NCI-H2107 treated with DMSO at 0.1 percent for 48 hours (cell line): ENCODE data around the gene CCDC9B.

Experiments used
- DNase-seq: peaks from one replicate; lab custom pipeline; 2025; ENCODE audit not compliant: unreplicated experiment; lab: John Stamatoyannopoulos, UW

The CCDC9B gene

DNA sequence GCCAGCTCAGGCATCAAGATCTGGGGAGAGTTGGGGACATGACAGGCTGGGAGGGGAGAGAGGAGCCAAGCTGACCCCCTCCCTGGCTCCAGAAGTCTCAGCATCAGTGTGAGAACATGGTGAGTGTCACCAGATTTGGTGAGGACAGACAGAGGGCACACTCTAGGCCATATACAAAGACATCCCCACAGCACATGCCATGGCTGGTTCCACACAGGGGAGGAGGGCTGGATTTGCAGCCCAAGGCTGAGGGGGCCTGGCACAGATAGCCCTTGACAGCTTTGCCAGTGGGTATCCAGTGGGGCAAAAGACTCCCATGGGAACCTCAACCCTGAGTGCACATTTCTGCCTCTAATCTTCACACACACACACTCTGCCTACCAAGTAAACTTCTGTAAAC lies 47.7 kb downstream of the CCDC9B start:
- DNase-seq, result no peak

DNA sequence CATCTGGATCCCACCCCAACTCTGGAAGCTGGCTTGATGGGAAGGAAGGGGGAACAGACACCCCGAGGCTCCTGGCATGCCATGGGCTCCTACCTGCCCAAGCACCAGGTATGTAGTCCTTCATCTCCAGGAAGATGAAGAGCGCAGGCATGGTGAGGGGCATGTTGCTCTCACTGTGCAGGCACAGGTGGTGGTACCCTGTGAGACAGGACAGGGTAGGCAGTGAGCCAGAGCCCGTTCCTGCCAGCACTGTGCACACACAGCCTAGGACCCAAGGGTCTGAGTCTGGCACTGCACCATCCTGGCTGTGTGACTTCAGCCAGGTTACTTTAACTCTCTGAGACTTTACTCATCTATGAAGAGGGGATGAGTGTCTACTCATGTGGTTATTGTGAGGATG lies 48.5 kb downstream of the CCDC9B start:
- DNase-seq, result no peak

DNA sequence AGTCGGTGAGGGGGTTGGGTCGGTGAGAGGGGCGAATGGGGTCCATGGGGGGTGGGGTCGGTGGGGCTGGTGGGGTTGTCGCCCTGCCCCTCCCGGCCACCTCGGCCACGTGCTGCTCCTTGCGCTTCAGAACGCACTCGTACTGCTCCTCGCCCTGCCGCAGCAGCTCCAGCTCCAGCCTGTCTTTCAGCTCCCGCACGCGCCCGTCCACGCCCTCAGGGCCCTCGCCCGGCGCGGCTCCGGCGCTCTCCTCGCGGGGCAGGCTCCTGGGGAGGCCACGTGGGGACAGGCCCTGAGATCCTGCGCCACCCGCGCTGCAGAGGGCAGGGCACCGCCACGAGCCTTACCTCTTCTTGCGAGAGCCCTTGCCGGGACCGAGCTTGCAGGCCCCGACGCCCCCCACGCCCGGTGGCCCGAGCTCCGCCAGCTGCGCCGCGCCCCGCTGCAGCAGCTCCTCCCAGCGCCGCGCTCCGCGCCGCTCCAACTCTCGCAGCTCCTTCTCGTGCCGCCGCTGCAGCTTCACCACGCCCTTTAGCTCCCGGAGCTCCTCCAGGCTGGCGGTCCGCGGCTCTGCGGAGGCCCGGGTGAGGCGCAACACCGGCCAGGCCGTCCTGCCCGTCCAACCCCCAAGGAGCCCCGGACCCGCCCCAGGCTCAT lies 49.7 kb downstream of the CCDC9B start:
- DNase-seq, result no peak

DNA sequence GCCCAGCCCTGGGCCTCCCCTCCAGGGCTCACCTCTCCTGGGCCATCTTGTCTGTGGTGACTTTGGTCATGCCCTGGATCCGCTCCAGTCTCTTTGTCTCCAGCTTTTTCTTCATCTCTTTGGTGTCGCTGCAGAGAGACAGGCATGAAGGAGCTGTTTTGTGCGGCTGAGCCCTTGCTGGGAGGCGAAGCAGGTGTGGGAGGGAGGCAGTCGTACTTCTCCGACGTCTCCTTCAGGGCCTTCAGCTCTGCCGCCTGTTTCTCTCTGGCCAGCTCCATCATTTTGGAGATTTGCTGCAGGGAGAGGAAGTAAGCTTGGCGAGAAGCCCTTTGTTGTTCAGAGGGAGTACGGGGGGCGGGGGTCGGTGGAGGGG lies 50.2 kb downstream of the CCDC9B start:
- DNase-seq, result no peak

DNA sequence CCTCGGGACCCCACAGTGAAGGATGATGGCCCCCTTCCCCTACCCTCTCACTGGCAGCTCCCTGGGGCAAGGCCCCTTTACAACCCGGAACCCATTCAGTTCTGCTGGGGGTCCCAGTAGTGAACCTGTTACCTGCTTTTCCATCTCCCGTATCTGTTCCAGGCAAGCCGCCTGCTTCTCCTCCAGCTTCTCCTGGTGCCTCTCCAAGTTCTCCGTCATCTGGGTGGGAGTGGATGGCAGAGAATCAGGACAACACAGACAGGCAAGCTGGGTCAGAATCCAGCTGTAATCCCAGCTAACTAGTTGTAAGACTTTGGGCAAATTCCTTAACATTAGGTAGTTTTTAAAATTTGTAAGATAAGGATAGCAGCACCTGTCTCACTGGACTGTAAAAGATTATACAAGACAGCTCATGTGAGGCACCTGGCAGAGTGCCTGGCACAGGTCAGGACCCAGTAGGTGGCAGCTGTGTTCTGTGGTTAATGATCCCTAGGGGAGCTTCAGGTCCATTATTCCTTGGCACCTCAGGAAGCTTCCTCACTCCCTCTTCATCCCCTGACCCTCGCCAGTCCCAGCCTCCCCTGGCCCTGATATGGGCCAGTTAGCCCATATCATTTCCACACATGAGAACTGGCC lies 51.5 kb downstream of the CCDC9B start:
- peak; percentile 60 for DNase-seq

DNA sequence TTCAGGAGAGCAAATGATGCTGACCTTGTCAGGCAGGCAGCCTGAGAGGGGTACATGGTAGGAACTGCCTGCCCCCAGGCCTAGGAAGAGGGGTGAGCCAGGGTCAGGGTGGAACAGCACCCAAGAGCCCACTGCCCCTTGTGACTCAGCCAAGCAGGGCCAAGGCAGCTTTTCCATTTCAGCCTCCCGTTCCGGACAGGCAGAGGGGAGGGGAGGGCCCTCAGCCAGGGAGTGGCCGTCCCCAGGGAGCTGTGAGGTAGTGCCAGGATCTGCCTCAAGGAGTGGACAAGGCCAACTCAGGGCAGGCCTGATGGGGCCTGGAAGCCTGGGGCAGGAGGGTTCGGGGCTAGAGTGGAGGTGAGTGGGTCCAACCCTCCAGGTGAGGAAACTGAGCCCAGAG lies 52.8 kb downstream of the CCDC9B start:
- no peak for DNase-seq

DNA sequence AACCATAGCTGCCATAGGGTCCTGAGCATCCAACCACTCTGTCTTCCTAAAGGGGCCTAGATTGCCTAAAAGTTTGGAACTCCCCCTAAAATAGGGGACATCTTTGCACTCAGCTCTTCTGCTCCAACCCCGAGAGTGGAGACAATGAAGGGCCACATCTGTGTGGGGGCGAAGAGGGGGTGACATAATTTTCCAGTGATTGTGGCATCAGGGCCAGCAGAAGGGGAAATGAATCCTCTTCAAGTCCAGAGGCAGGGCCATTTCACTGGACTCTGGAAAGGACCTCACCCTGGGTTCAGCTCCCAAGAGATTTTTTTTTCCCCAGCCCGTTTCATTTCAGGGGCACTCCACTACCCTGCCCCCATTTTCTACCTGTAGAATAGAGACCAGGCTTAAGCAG lies 53.2 kb downstream of the CCDC9B start:
- no peak for DNase-seq

DNA sequence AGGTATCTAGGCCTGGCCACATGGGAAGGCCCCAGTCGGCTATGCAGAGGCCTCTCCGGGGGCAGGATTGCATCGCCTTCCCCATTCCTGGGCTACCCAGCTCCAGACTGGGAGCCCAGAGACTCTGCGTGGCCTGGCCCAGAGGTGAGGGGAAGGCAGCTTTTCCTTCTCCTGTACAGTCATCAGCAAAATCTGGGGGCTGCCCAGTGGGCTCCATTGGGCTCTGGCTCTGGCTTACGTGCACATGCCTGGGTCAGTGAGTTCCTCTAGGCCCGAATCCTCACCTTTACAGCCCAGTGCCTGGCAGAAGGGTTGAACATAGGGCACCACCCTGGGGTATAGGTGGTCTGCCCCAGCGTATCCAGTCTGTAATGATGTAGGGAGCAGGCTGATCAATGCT lies 53.9 kb downstream of the CCDC9B start:
- no peak for DNase-seq

DNA sequence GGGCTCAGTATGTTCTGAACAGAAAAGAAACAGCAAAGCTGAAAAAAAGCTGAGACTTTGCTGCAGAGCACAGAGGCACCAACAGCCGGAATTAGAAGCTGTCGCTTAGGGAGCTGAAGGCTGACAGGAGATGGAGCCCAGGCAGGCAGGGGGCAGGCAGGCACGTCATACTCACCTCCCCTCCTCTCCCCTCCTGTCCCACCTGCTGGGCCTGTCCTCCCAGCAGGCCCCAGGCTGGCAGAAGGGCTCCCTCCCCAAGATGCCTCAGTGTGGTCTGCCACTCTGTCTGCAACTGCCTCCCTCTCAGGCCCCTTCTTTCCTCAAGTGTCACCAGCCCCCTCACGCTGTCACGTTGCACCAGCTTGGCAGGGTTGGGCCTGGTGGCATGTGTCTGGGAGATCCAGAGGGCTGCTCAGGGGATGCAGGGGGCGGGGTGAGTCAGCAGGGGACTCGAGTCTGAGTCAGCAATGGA lies 54.6 kb downstream of the CCDC9B start:
- no peak for DNase-seq

DNA sequence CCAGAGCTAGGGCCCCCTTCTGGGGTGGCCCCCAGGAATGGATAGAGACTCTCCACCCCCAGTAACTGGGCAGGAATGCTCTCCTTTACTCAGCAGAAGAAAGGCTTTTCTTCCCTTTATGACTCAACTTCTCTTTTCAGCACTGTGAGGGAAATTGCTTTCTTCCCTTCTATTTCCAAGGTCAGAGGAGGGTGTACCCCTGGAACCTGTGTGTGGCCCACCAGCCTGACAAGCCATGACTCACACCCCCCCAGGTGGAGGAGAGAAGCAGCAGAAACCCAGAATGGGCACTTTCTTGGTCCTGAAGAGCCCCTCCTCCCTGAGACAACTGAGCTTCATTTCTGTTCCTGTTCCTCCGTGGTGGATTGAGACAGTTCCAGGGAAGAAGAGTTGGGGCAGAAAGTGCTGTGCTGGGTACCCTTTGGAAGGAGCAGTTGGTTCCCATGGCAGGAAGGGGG lies 55.2 kb downstream of the CCDC9B start:
- no peak for DNase-seq

DNA sequence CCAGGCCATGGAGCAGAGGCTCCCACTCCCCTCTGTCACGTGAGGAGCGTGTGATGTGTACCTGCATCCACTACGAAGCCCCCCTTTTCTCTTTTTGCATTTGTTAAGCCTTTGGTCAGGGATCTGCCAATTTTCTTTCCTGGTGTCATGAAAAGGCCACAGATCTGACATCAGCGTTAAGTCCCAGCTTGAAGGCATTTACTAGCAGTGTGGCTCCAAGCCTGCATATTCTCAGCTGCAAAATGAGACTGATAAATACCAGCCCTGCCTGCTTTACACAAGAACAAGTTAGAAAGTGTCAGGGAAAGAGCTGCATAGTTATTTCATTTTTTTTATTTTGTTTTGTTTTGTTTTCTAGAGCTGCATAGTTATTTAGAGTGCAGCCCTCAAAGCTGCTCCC lies 55.6 kb downstream of the CCDC9B start:
- no peak for DNase-seq

DNA sequence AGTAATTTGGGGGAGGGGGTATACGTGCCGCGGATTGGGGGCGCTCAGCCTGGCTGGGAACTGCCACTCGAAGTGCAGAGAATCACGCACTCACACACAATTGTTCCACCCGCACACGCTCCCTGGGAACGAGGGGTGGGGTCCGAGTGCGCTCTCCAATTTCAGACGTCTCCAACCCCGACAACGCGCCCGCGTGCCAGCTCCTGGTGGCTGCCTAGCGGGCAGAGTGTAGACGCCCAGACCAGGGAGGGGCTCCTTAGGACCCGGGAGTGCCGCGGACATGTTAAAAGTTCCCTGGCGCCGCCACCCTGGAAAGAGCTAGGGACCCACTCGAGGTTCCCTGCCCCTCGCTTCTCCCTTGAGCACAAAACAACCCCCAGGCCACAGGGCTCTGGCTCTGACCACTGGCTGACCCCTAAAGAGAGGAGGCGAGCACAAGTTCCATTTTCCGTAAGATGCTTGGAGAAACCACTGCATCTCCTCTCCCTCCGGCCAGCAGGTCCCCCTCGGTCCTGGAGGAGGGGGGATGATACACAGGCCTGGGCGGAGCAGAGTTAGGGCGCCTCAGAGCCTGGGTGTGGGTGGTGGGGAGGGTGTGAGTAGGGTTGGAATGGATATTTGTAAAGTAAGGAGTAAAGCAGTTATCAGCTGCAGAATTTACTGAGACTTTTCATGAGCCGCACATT lies 57.0 kb downstream of the CCDC9B start:
- no peak for DNase-seq

DNA sequence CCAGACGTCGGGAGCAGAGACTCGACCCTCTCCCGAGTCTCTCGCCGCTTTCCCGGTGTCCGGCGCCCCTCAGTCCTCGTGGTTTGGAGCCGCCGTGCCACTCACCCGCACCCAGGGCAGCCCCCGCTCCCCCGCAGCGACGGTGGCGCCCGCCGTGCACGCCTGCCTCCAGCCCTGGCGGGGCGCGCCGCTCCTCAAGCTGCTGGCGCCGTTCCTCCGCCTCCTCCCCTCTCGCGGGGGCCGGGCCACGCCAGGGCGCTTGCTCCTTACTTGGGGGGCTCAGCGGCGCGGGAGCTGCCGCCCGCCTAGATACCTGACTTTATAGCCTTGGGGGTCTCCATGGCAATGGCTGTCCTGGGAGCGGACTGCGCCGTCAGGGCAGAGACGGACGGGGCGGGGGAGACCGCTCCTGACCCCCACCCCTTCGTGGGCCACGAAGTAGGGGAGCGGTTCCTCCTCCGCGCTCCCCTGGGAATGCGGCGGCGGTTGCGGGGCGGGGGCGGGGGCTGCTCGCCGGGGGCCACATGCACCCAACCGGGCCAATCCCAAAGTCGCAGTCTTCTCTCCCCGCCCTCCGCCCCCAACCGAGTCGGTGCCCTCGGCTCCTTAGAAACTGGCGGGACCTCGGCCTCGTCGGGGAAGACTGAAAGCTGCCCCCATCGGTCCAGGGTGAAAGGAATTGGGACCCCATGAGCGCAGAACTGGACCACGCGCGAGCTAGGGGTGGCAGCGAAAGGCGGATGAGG lies 57.7 kb downstream of the CCDC9B start, which contains the start of gene ANKRD63:
TSS of gene ANKRD63 (minus strand) at position 196 of the 746 bp plus-strand sequence. CDS start 478 bp downstream, outside the sequence.
- DNase-seq, result no peak

DNA sequence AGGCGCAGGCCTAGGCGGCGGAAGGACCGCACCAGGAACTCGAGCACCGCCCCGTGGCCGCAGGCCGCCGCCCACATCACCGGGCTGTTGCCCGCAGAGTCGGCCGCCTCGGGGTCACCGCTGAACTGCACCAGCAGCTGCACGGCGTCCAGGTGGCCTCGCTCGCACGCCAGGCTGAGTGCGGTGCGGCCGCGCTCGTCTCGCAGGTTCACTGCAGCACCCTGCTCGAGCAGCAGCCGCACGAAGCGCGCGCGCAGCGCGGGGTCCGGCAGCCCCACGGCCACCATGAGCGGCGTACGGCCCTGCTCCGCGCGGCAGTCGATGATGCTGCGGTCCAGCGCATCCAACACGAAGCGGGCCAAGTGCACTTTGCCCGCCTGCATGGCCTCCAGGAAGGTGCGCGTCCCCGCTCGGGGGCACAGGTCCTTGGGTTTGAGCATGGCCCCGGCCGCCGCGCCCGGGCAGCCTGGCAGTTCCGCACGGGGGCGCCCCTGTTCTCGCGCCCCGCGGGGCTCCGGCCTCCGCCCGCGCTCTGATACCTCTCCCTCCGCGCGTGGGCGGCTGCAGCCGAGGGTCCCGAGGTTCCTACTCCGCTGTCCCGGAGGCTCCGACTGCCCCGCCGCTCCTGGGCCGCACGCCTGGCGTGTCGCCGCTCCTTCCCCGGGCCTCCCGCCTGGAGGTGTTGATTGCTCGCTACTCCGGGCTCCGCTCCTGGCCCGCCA lies 58.4 kb downstream of the CCDC9B start:
- no peak for DNase-seq

DNA sequence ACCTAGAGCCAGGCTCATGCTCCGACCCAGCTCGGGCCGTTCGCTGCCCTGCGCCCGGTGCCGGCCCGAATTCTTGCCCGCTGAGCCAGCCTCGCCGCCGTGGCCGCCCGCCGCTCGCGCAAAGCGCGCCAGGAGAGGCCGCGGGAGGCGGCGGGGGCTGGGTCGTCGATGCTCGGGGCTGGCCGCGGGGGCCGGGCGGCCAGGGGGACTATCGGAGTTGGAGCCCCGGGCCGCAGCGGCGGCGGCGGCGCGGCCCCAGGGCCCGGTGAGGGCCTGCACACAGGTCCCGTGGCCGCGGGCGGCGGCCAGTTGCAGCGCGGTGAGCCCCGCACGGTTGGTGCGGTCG lies 59.0 kb downstream of the CCDC9B start:
- DNase-seq, result no peak
